Astrocyte (in vitro differentiated cells and primary cell): Measurements from ENCODE around the gene CORIN. TPM values are rescaled to one million over a fixed set of nuclear protein-coding genes. Genes with fewer than 3 reads are reported as not detected.

Source experiments
- DNase-seq: peaks from one replicate; pipeline ENCODE4 v3.0.0-alpha.2; 2010; ENCODE audit warnings: low read depth
- FAIRE-seq: peaks from 2 replicates; lab custom pipeline; 2011; peaks lifted over from hg19 to GRCh38; lab: Jason Lieb, UNC
- H2AFZ ChIP-seq: 2 replicates; pipeline ENCODE4 v1.6.0; 2012; ENCODE audit warnings: low read depth, low read length, inconsistent platforms
- H3K27ac ChIP-seq: 2 replicates; pipeline ENCODE4 v1.5.1; 2011; ENCODE audit warnings: low read depth, low read length, inconsistent platforms
- H3K27me3 ChIP-seq: 2 replicates; pipeline ENCODE4 v1.6.0; 2011; ENCODE audit warnings: low read length, inconsistent platforms; ENCODE audit not compliant: insufficient read depth
- H3K36me3 ChIP-seq: 2 replicates; pipeline ENCODE4 v1.5.1; 2011; ENCODE audit warnings: low read length, inconsistent platforms; ENCODE audit not compliant: insufficient read depth
- H3K4me1 ChIP-seq: 2 replicates; pipeline ENCODE4 v1.5.1; 2011; ENCODE audit warnings: low read length, inconsistent platforms; ENCODE audit not compliant: insufficient read depth
- H3K4me2 ChIP-seq: 2 replicates; pipeline ENCODE4 v1.6.0; 2012; ENCODE audit warnings: low read length, inconsistent platforms
- H3K4me3 ChIP-seq: 2 replicates; pipeline ENCODE4 v1.5.1; 2011; ENCODE audit warnings: low read depth, mild to moderate bottlenecking, low read length, inconsistent platforms; ENCODE audit not compliant: insufficient read depth
- H3K79me2 ChIP-seq: 2 replicates; pipeline ENCODE4 v1.6.0; 2012; ENCODE audit warnings: mild to moderate bottlenecking, low read length, inconsistent platforms; ENCODE audit not compliant: insufficient read depth
- H3K9ac ChIP-seq: 2 replicates; pipeline ENCODE4 v1.6.0; 2012; ENCODE audit warnings: mild to moderate bottlenecking, low read length, inconsistent platforms
- H3K9me3 ChIP-seq: 2 replicates; pipeline ENCODE4 v1.5.1; 2012; ENCODE audit warnings: low read depth, mild to moderate bottlenecking, low read length, inconsistent platforms; ENCODE audit not compliant: insufficient read depth
- H4K20me1 ChIP-seq: 2 replicates; pipeline ENCODE4 v1.6.0; 2012; ENCODE audit warnings: low read length, inconsistent platforms; ENCODE audit not compliant: insufficient read depth
- H3K27ac Mint-ChIP-seq: one replicate; pipeline ENCODE4 v1.8.0; 2021; ENCODE audit warnings: mild to moderate bottlenecking, mixed read lengths; ENCODE audit not compliant: unreplicated experiment
- H3K27me3 Mint-ChIP-seq: one replicate; pipeline ENCODE4 v1.8.0; 2021; ENCODE audit warnings: low read depth, mixed read lengths; ENCODE audit not compliant: unreplicated experiment
- H3K36me3 Mint-ChIP-seq: one replicate; pipeline ENCODE4 v1.8.0; 2021; ENCODE audit warnings: low read depth, mixed read lengths; ENCODE audit not compliant: unreplicated experiment
- H3K4me1 Mint-ChIP-seq: one replicate; pipeline ENCODE4 v1.8.0; 2021; ENCODE audit warnings: low read depth, mixed read lengths; ENCODE audit not compliant: unreplicated experiment
- H3K4me3 Mint-ChIP-seq: one replicate; pipeline ENCODE4 v1.8.0; 2021; ENCODE audit warnings: mild to moderate bottlenecking, moderate library complexity, mixed read lengths; ENCODE audit not compliant: unreplicated experiment
- H3K9me3 Mint-ChIP-seq: one replicate; pipeline ENCODE4 v1.8.0; 2021; ENCODE audit warnings: mild to moderate bottlenecking, mixed read lengths; ENCODE audit not compliant: unreplicated experiment
- EZH2 ChIP-seq: IDR thresholded peaks from 2 replicates; pipeline ENCODE4 v1.6.1; 2012; ENCODE audit warnings: mild to moderate bottlenecking, low read length, inconsistent platforms; ENCODE audit not compliant: insufficient read depth
- total RNA-seq: library from RNA; stranded (reverse); gene quantifications from 2 replicates; pipeline ENCODE4 v1.2.1, GENCODE V29; 2021
- TF ChIP-seq, protein P1 (sequence below): IDR thresholded peaks from 2 replicates; pipeline ENCODE4 v1.5.1; 2011; ENCODE audit warnings: low read depth, mild to moderate bottlenecking, inconsistent platforms, low read length, moderate library complexity; ENCODE audit not compliant: insufficient read depth

CORIN gene
- total RNA-seq, 1 donor from 2014 or later = 0.20 TPM

GRCh38 chr4:47750788-47751187 is 87.1 kb downstream of the CORIN start:
- Histone ChIP-seq H3K4me2 (no peak overlapping the region), H2AFZ (no peak overlapping the region), H3K27ac (no peak overlapping the region), H3K9me3 (peaks cover 3% of the 10 kb centered on the region), H3K9ac (no peak overlapping the region), H3K27me3 (no peaks in the 10 kb centered on the region), H3K4me1 (no peaks in the 10 kb centered on the region), H3K4me3 (no peak overlapping the region), H3K36me3 (no peaks in the 10 kb centered on the region), H4K20me1 (no peaks in the 10 kb centered on the region), H3K79me2 (no peaks in the 10 kb centered on the region)
- Mint-ChIP-seq H3K4me1 (peaks cover 13% of the 10 kb centered on the region), H3K9me3 (peaks cover 11% of the 10 kb centered on the region), H3K27ac (no peak overlapping the region), H3K27me3 (peaks cover 1% of the 10 kb centered on the region), H3K36me3 (peaks cover 1% of the 10 kb centered on the region), H3K4me3 (no peak overlapping the region)
- TF ChIP-seq, protein P1, sequence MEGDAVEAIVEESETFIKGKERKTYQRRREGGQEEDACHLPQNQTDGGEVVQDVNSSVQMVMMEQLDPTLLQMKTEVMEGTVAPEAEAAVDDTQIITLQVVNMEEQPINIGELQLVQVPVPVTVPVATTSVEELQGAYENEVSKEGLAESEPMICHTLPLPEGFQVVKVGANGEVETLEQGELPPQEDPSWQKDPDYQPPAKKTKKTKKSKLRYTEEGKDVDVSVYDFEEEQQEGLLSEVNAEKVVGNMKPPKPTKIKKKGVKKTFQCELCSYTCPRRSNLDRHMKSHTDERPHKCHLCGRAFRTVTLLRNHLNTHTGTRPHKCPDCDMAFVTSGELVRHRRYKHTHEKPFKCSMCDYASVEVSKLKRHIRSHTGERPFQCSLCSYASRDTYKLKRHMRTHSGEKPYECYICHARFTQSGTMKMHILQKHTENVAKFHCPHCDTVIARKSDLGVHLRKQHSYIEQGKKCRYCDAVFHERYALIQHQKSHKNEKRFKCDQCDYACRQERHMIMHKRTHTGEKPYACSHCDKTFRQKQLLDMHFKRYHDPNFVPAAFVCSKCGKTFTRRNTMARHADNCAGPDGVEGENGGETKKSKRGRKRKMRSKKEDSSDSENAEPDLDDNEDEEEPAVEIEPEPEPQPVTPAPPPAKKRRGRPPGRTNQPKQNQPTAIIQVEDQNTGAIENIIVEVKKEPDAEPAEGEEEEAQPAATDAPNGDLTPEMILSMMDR = no peak
- TF ChIP-seq EZH2 = no peak
- DNase-seq (no peak), FAIRE-seq (peak; percentile 32)

DNA sequence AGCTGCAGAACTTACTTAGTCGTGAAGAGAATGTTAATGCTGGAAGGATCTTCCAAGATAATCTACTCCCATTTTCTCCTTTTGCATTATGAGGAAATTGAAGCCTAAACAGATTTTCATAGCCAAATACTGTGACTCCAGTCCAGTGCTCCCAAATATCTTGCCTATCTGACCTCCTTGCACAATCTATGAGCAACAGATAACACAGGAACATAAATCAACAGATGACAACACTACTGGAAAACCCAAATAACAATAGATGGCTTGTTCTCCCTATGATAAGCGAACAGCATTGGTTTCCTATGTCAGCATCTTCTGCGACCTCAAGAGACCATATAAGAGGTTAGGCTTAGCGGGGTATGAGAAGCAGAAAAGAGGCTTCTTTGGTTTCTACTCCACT is 88.0 kb downstream of the CORIN start:
- Mint-ChIP-seq H3K36me3 (peaks cover 1% of the 10 kb centered on the region), H3K4me1 (peaks cover 13% of the 10 kb centered on the region), H3K4me3 (no peak overlapping the region), H3K27me3 (peaks cover 1% of the 10 kb centered on the region), H3K9me3 (peaks cover 11% of the 10 kb centered on the region), H3K27ac (no peak overlapping the region)
- Histone ChIP-seq H3K9ac (no peak overlapping the region), H4K20me1 (no peaks in the 10 kb centered on the region), H3K27me3 (no peaks in the 10 kb centered on the region), H2AFZ (no peak overlapping the region), H3K4me3 (no peak overlapping the region), H3K4me1 (no peaks in the 10 kb centered on the region), H3K79me2 (no peaks in the 10 kb centered on the region), H3K4me2 (no peak overlapping the region), H3K36me3 (no peaks in the 10 kb centered on the region), H3K9me3 (peaks cover 3% of the 10 kb centered on the region), H3K27ac (no peak overlapping the region)
- no peak for TF ChIP-seq EZH2
- TF ChIP-seq, protein P1 = no peak
- DNase-seq (no peak), FAIRE-seq (no peak)

GRCh38 chr4:47749060-47749459 is 88.8 kb downstream of the CORIN start:
- H3K79me2 ChIP-seq = no peaks in the 10 kb centered on the region
- no peak overlapping the region for H3K4me2 ChIP-seq
- H3K4me1 ChIP-seq = no peaks in the 10 kb centered on the region
- H3K27ac ChIP-seq = no peak overlapping the region
- no peak for FAIRE-seq
- peaks cover 13% of the 10 kb centered on the region for H3K4me1 Mint-ChIP-seq
- no peak overlapping the region for H3K4me3 ChIP-seq
- peaks cover 11% of the 10 kb centered on the region for H3K9me3 Mint-ChIP-seq
- peaks cover 1% of the 10 kb centered on the region for H3K36me3 Mint-ChIP-seq
- no peak overlapping the region for H3K4me3 Mint-ChIP-seq
- no peaks in the 10 kb centered on the region for H3K27me3 ChIP-seq
- no peaks in the 10 kb centered on the region for H4K20me1 ChIP-seq
- TF ChIP-seq EZH2 = no peak
- TF ChIP-seq, protein P1 = no peak
- no peak overlapping the region for H3K27ac Mint-ChIP-seq
- H3K27me3 Mint-ChIP-seq = peaks cover 1% of the 10 kb centered on the region
- H3K9me3 ChIP-seq = peaks cover 3% of the 10 kb centered on the region
- no peak for DNase-seq
- no peaks in the 10 kb centered on the region for H3K36me3 ChIP-seq
- no peak overlapping the region for H2AFZ ChIP-seq
- no peak overlapping the region for H3K9ac ChIP-seq
